GM13977 (cell line): ENCODE measurements around the gene L3MBTL2.

Experiments
- DNase-seq: peaks from one replicate; pipeline ENCODE4 v3.0.0; 2012; ENCODE audit warnings: low spot score
- in situ Hi-C: fragments of 300-500 bp; cut with MboI; formaldehyde crosslinking; loops from one replicate; pipeline ENCODE4 v1.12.0; 2022; ENCODE audit warnings: low sequenced_read_pairs, low pct_unique_long_range_greater_than_20kb, mixed read lengths, inconsistent platforms; ENCODE audit not compliant: unreplicated experiment
- TF ChIP-seq, protein P1 (sequence below): IDR thresholded peaks from 2 replicates; pipeline ENCODE4 v1.5.1; 2012; ENCODE audit warnings: mild to moderate bottlenecking, control low read depth; ENCODE audit not compliant: insufficient read depth; ENCODE audit errors: extremely low read depth, missing control alignments

Gene L3MBTL2

DNA sequence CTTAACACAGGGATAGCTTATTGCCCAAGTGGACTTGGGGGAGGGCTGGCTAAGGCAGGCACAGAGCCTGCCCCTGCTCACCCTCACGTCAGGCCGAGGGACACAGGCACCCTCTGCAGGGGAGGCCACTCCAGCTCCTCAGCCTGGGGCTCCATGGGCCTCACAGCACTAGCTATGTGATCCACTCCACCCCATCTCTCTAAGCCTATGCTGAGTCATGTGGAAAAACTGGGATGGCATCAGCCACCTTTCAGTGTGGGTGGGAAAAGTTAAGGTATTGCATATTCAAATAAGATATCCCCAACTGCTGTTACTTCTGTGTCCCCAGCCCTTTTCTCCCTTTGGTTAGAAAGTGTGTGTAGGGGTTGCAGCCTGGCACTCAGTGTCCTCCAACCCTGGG, 58.6 kb downstream of the L3MBTL2 start:
- TF ChIP-seq, protein P1, sequence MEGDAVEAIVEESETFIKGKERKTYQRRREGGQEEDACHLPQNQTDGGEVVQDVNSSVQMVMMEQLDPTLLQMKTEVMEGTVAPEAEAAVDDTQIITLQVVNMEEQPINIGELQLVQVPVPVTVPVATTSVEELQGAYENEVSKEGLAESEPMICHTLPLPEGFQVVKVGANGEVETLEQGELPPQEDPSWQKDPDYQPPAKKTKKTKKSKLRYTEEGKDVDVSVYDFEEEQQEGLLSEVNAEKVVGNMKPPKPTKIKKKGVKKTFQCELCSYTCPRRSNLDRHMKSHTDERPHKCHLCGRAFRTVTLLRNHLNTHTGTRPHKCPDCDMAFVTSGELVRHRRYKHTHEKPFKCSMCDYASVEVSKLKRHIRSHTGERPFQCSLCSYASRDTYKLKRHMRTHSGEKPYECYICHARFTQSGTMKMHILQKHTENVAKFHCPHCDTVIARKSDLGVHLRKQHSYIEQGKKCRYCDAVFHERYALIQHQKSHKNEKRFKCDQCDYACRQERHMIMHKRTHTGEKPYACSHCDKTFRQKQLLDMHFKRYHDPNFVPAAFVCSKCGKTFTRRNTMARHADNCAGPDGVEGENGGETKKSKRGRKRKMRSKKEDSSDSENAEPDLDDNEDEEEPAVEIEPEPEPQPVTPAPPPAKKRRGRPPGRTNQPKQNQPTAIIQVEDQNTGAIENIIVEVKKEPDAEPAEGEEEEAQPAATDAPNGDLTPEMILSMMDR: no peak
- in situ Hi-C loops: no loop called here
- no peak for DNase-seq

DNA sequence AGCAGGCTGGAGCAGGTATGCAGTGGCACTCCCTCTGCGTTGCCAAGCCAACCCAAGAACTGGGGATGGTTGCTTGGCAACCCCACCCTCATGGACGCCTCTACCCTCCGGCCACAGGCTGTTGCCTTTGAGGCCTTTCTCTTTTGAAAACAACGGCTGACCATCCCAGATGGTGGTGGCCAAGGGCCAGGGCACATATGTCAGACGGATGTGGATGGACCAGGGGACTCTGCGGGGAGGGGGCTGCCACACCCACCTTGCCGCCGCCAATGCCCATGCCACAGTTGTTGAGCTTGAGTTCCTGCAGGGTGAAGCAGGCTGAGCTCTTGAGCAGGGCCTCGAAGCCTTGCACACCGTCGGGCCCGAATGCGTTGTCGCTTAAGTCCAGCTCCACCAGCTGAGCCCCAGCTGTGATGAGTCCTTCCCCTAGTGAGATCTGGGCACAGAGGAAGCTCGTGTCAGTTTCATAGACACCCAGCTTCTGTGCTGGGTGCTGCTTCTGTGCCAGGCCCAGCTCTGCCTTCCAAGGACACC, 59.4 kb downstream of the L3MBTL2 start:
- TF ChIP-seq, protein P1: no peak
- no peak for DNase-seq
- in situ Hi-C loops: no loop called here

DNA sequence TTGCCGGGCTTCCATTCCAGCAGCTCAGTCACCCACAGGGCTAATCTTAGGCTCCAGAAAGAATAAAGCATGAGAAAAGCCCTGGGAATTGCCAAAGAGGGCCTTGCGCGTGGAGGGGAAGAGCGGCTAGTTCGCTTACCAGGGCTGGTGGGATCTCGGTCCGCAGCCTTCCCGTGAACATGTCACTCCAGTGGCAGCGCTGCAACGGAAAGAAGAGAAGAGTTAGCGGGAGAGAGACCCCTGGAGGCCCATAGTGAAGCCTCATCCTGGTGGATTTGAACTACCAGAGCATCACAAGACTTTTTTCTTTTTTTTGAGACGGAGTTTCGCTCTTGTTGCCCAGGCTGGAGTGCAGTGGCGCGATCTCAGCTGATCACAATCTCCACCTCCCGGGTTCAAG, 62.8 kb downstream of the L3MBTL2 start:
- TF ChIP-seq, protein P1: no peak
- no peak for DNase-seq
- in situ Hi-C loops: no loop called here

- in situ Hi-C loops: no loop called here
- TF ChIP-seq, protein P1: no peak
- no peak for DNase-seq
Observed at GRCh38 chr22:41271787-41272186, 66.7 kb downstream of the L3MBTL2 start.

GRCh38 chr22:41273128-41273527, 68.0 kb downstream of the L3MBTL2 start:
- TF ChIP-seq, protein P1: no peak
- no peak for DNase-seq
- in situ Hi-C loops: no loop called here

GRCh38 chr22:41274856-41275255, 69.7 kb downstream of the L3MBTL2 start:
- TF ChIP-seq, protein P1: no peak
- DNase-seq: no peak
- in situ Hi-C loops: no loop called here

DNA sequence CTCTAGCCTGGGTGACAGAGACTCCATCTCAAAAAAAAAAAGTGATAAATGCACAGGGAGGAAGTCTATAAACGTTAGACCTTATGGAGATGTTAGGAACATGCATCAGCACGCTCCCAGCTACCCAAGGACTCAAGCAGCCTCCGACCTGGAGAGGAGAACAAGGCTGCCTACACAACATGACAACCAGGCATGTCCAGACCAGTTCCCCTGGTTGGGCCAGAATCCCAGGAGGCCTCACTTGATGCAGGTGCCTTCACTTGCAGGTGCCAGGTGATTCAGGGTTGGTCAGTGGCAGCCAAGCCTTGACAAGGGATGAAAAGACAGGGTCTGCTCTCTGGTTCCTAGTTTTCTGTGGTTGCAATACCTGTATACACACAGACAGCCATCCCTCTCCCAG, 75.0 kb downstream of the L3MBTL2 start:
- TF ChIP-seq, protein P1: no peak
- in situ Hi-C loops: no loop called here
- no peak for DNase-seq
